ENCODE results near the gene OLFM1.

The OLFM1 gene

DNA sequence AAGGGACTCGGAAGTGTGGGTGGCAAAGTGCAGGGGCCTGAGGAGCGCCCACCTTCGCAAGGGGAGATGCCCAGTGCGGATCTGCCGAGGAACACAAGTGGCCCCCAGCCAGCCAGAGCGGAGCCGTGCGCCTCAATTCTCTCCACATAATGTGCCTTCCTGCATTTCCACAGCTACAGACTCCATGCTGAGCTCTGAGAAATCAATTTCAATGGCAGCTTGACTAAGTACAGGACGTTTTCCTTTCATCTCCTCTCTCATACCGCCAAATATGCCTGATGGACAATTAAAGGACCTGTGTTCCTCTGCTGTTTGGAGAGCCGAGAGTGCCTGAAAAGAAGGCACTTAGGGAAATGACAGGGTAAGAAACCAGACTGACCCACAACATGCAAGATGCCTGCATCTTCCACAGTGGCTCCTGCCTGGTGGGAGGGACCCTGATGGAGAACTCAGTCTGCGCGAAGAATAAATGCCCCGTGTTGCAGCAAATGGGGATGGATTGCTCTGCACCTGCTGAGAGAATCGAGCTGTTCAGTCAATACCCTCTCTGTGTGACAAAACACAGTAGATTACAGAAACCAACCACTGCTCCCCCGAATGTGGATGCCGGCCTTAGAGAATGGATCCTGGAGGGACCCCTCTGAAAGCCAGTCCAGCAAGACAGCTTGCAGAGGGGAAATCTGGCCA, 38.6 kb upstream of the OLFM1 start:
- TF ChIP-seq TAF1 (IDR thresholded peaks at IDR 0.05; ENCODE audit: borderline replicate concordance, insufficient read depth, low read length) (no peak), SIN3A (IDR thresholded peaks at IDR 0.05; ENCODE audit: borderline replicate concordance, insufficient read depth, low read length) (no peak), POLR2AphosphoS5 (IDR thresholded peaks at IDR 0.05; ENCODE audit: low read depth, low read length) (no peak), FOXP2 (optimal IDR thresholded peaks at IDR 0.05; ENCODE audit: borderline replicate concordance, extremely low read depth, extremely low read length, insufficient read depth) (no peak)
- TF ChIP-seq, protein P1, sequence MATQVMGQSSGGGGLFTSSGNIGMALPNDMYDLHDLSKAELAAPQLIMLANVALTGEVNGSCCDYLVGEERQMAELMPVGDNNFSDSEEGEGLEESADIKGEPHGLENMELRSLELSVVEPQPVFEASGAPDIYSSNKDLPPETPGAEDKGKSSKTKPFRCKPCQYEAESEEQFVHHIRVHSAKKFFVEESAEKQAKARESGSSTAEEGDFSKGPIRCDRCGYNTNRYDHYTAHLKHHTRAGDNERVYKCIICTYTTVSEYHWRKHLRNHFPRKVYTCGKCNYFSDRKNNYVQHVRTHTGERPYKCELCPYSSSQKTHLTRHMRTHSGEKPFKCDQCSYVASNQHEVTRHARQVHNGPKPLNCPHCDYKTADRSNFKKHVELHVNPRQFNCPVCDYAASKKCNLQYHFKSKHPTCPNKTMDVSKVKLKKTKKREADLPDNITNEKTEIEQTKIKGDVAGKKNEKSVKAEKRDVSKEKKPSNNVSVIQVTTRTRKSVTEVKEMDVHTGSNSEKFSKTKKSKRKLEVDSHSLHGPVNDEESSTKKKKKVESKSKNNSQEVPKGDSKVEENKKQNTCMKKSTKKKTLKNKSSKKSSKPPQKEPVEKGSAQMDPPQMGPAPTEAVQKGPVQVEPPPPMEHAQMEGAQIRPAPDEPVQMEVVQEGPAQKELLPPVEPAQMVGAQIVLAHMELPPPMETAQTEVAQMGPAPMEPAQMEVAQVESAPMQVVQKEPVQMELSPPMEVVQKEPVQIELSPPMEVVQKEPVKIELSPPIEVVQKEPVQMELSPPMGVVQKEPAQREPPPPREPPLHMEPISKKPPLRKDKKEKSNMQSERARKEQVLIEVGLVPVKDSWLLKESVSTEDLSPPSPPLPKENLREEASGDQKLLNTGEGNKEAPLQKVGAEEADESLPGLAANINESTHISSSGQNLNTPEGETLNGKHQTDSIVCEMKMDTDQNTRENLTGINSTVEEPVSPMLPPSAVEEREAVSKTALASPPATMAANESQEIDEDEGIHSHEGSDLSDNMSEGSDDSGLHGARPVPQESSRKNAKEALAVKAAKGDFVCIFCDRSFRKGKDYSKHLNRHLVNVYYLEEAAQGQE (IDR thresholded peaks at IDR 0.05; ENCODE audit: insufficient read depth in 1 of 2, low read depth in 2 of 2, low read length in 2 of 2) = no peak

DNA sequence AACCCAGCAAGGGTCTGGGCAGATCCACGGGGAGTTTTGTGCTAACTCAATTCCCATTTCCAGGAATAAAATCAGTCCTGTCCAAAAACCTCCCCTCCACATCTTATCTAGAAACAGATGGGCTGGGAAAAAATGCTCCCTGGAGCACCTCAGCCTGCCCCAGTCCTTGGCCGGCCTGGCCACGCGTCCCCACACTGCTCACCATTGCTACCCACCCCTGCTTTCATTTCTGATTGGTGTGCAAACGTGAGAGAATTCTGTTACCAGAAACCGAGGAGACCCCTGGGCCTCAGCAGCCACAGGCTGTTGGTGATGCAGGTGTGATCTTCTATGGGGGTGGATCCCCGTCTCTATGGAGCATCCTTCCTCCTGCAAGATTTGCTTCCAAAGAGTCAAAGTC, 38.0 kb upstream of the OLFM1 start:
- TF ChIP-seq SIN3A (IDR thresholded peaks at IDR 0.05; ENCODE audit: borderline replicate concordance, insufficient read depth, low read length) = no peak
- TF ChIP-seq, protein P1 (IDR thresholded peaks at IDR 0.05; ENCODE audit: insufficient read depth in 1 of 2, low read depth in 2 of 2, low read length in 2 of 2) = no peak
- TF ChIP-seq FOXP2 (optimal IDR thresholded peaks at IDR 0.05; ENCODE audit: borderline replicate concordance, extremely low read depth, extremely low read length, insufficient read depth) = no peak
- no peak for TF ChIP-seq POLR2AphosphoS5 (IDR thresholded peaks at IDR 0.05; ENCODE audit: low read depth, low read length)

DNA sequence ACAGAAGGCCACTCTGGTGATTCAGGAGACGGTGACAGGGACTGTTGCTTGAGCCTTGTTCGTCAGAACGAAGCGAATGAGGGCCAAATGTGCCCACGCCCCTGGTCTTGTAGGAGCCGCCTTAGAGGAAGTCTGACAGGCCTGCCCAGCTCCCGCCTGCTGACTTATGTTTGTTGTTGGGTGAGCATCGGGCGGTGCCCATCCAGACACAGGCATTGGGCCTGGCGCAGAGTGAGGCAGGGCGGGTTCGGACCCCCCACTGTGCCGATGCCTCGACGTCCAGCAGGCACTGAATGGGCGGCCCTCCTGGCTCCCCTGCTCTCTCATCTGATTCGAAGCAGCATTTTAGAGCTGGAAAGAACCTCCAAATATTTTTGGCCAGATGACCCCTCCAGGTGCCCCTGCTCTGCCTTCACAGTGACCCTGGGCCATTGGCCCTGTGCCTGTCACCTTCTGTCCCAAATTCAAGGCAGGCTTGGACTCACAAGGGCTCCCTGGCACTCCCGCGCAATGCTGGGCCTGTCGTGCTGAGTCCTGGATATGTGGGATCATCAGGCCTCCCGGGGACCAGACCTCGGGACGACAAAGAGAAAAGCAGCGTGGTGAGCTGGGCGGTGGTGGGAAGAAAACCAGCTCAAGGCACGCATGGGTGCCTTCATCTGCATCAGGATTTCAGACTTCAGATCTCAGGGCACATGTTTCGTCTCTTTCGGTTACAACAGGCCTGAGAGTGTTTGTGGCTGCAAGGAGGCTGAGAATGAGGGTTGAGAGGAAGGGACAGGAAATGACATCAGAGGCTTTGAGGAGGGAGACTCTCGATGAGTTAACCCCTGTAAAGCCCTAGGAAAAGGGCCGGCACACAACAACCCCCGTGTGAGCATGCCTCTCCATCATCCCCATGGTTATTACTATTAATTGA, 37.1 kb upstream of the OLFM1 start:
- TF ChIP-seq, protein P1 (IDR thresholded peaks at IDR 0.05; ENCODE audit: insufficient read depth in 1 of 2, low read depth in 2 of 2, low read length in 2 of 2) = no peak
- TF ChIP-seq POLR2AphosphoS5 (IDR thresholded peaks at IDR 0.05; ENCODE audit: low read depth, low read length) = no peak
- TF ChIP-seq FOXP2 (optimal IDR thresholded peaks at IDR 0.05; ENCODE audit: borderline replicate concordance, extremely low read depth, extremely low read length, insufficient read depth) = no peak
- TF ChIP-seq SIN3A (IDR thresholded peaks at IDR 0.05; ENCODE audit: borderline replicate concordance, insufficient read depth, low read length) = no peak
- no peak for TF ChIP-seq TAF1 (IDR thresholded peaks at IDR 0.05; ENCODE audit: borderline replicate concordance, insufficient read depth, low read length)

DNA sequence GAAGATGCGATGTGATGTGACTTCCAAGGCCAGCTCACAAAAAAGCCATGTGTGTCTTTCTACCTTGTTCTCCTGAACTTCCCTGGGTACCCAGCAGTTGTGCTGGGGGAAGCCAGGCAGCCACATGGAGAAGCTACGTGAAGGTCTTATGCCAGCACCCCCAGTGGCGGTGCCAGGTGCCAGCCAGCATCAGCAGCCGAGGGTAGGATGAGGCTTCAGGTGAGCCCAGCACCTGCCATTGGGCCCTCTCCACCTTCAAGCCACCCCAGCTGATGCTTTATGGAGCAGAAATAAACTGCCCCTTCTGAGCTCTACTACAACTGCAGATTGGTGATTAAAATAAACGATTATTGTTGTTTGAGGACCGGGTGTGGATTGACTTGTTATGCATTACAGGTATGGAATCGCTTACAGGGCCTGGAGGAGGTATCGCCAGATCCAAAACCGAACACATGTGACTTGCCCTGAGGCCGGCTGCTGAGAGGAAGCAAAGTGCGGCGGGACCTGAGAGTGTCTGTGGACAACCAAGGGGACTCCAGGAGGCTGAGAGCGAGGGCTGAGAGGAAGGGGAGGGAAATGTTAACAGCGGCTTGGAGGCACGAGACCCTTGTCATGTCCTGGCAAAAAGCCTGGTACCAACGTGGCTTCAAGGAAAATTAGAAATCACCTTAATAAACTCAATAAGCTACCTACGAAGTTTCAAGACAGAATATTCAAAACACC, 36.0 kb upstream of the OLFM1 start:
- TF ChIP-seq, protein P1 (IDR thresholded peaks at IDR 0.05; ENCODE audit: insufficient read depth in 1 of 2, low read depth in 2 of 2, low read length in 2 of 2) = no peak
- TF ChIP-seq TAF1 (IDR thresholded peaks at IDR 0.05; ENCODE audit: borderline replicate concordance, insufficient read depth, low read length) (no peak), SIN3A (IDR thresholded peaks at IDR 0.05; ENCODE audit: borderline replicate concordance, insufficient read depth, low read length) (no peak), POLR2AphosphoS5 (IDR thresholded peaks at IDR 0.05; ENCODE audit: low read depth, low read length) (no peak), FOXP2 (optimal IDR thresholded peaks at IDR 0.05; ENCODE audit: borderline replicate concordance, extremely low read depth, extremely low read length, insufficient read depth) (no peak)

Data from PFSK-1 (cell line).